NCI-H2227 treated with DMSO at 0.1 percent for 48 hours (cell line): Measurements from ENCODE around the gene APMAP.
"Not testable (repeated sequence)": the region's sequence is repeated elsewhere in the genome, so short reads cannot be mapped to it uniquely, and the experiment has no call there.

Experiments used
- DNase-seq: peaks from one replicate; lab custom pipeline; 2025; lab: John Stamatoyannopoulos, UW

APMAP gene

DNA sequence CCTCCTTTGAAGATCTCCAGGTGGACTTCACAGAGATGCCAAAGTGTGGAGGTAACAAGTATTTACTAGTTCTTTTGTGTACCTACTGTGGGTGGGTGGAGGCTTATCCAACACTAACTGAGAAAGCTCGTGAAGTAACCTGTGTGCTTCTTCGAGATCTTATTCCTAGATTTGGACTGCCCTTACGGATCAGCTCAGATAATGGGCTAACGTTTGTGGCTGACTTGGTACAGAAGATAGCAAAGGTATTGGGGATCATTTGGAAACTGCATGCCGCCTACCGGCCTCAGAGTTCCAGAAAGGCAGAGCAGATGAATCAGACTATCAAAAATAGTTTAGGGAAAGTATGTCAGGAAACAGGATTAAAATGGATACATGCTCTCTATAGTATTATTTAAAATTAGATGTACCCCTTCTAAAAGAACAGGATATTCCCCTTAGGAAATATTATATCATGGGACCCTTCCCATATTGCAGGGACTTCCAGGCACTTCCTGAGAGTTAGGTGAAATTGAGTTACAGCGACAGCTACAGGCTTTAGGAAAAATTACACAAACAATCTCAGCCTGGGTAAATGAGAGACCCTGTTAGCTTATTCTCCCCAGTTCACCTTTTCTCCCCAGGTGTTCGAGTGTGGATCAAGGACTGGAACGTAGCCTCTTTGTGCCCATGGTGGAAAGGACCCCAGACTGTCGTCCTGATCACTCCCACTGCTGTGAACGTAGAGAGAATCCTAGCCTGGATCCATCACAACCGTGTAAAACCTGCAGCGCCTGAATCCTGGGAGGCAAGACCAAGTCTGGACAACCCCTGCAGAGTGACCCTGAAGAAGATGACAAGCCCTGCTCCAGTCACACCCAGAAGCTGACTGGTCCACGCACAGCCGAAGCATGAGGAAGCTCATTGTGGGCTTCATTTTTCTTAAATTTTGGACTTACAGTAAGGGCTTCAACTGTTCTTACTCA lies 61.5 kb downstream of the APMAP start:
- not testable (repeated sequence) for DNase-seq

- not testable (repeated sequence) for DNase-seq
Observed at GRCh38 chr20:24929867-24930723, 62.5 kb downstream of the APMAP start.

- not testable (repeated sequence) for DNase-seq
Observed at GRCh38 chr20:24929259-24929658, 63.3 kb downstream of the APMAP start.

DNA sequence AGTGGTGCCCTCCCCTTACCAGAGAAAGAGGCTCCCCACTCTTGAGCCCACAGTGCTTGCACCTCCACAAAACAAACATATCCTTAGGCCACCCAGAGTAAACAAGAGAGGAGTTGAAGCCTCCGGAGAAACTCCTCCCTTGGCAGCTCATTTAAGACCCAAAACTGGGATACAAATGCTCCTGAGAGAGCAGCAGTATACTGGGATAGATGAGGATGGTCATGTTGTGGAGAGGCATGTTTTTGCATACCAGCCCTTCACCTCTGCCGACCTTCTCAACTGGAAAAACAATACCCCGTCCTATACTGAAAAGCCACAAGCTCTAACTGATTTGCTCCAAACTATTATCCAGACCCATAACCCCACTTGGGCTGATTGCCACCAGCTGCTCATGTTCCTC lies 71.8 kb downstream of the APMAP start:
- not testable (repeated sequence) for DNase-seq

DNA sequence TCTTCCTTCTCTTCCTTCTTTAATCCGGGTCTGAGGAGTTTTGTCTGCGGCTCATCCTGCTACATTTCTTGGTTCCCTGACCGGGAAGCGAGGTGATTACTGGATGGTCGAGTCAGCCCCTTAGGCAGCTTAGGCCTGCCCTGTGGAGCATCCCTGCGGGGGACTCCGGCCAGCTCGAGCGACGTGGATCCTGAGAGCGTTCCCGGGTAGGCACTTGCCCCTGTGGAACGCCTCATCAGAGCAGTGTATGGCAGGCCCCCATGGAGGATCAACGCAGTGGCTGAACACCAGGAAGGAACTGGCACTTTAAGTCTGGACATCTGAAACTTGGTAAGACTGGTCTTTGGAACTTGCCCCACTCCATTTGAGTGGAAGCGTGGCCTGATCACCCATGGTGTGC lies 72.9 kb downstream of the APMAP start:
- not testable (repeated sequence) for DNase-seq

DNA sequence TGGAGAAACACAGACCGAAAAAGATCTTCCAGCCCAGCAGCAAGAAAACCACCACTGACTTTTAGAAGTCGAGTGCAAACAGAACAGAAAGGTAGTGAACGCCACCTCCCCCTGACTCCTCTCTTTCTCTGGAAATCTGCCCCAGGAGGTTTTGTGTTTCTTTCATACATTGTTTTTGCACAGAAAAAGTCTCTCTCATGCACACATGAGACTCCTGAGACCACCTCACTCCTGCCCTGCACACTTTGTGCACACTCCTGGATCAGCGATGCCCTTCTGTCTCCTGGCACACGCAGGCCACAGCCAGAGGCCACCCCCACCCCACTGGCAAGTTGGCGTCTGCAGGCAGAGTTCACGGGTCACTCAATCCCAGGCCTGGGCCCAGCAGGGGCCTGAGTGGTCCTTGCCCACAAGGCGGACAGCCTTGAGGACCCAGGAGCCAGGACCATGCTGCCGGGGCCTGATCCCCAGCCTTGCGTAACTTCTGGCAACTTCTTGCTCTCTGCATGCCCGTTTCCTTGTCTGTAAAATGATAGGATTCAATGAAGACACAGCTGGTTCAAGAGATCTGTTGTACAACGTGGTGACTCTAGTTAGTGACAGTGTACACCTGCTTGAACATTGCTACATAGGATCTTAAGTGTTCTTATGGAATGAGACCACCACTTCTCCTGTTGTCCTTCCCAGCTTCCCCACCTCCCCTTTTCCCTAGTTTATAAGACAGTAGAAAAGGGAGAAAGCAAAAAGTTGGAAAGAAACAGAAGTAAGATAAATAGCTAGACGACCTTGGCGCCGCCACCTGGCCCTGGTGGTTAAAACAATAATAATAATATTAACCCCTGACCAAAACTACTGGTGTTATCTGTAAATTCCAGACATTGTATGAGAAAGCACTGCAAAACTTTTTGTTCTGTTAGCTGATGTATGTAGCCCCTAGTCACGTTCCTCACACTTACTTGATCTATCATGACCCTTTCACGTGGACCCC lies 73.7 kb downstream of the APMAP start:
- no peak for DNase-seq

GRCh38 chr20:24917797-24918578 lies 74.6 kb downstream of the APMAP start:
- peak; percentile 12 for DNase-seq

DNA sequence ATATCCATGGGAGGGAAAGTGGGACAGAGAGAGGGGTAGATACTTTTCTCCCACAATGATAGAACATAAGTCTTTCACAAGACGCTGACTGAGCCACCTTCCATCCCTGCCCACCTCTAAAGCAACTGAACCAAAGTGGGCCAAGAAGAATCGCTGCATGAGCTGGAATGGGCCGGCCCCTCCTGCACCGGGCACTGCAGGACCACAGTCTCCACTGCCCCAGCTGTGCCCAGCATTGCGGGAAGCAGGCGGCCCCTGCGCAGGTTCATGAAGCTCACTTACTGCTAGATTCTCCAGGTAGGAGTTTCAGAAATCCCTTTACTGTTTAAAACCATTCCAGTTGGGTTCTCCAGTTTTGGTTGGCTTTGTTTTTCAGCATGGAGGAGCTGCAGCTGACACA lies 75.5 kb downstream of the APMAP start:
- DNase-seq = no peak

- DNase-seq = no peak
Observed at GRCh38 chr20:24916412-24916811, 76.1 kb downstream of the APMAP start.

DNA sequence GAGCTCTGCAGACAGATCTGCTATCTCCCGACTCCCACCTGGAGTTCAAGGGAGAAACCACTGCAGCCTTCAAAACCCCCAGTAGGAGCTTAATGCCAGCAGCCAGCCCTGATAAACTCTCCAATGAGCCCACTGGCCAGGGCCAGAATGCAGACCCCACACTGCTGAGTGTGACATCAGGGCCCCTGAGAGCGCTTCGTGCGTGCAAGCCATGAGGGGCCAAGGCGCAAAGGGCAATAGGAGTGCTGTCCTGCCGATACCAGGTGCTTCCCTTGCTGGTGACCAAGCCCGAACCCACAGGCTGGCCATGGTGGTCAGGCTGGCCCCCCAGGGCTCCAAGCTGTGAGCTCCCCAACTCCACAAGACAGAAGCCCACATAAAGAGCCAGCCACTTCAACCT lies 76.7 kb downstream of the APMAP start:
- DNase-seq = no peak

GRCh38 chr20:24915440-24915839 lies 77.1 kb downstream of the APMAP start:
- no peak for DNase-seq

DNA sequence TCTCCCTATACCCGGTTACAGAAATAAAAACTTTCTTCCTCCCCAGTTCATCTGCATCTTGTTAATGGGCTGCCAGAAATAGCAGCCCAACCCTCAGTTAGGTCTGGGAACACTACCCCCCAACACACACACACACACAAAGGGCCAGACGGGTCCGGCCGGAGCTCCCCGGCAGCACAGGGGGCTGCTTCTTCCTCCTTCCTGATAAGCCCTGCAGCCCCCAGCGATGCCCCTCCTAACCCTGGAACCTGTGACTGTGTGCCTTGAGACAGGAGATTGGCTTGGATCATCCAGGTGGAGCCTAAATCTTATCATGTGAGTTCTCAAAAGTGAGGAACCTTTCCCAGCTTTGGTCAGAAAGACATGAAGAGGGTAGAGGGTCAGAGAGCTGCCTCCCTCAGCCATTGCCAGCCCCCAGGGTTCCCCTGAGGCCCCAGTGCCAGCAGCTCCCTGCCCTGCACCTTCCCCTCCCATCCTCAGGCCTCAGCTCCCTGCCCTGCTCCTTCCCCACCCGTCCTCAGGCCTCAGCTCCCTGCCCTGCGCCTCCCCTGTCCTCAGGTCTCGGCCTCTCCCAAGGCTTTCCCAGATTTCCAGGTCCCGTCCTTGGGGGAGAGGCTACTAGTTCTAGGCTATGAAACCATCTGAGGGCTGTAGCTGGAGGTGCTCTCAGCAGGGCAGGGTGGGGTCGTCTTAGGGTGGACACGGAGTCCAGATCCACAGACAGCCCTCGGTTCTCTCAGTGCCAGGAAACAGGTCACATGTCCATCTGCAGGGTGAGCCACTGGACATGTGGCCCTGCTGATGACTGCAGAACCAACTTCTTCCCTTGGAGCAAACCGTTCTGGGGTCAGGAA lies 77.9 kb downstream of the APMAP start:
- no peak for DNase-seq

DNA sequence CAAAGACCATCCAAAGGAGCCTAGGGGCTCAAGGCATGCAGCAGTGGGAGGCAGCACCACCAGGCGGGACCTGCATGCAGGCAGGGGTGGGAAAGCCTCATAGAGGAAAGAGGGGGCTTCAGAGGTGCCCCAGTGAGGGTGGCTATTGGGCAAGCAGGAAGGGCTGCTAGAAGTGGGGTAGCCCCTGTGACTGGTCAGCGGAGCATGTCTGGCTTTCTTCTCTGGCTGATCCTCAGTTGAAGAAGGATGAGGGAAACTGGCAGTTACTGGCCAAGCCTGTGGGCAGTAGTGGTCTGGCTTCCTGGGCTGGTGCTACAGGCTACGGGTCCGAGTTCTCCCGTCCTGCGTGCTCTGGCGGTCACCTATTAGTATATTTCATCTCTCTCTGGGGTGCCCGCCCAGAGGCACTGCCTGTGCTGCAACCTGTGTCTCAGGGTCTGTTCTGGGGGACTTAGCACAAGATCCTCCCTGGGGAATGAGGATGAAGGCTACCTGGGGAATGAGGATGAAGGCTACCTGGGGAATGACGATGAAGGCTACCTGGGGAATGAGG lies 79.4 kb downstream of the APMAP start:
- DNase-seq = no peak
